ENCODE data around the gene GNG7.
A peak's percentile ranks its signal among the peaks of the same experiment; 100 is the strongest.

GNG7 gene

DNA sequence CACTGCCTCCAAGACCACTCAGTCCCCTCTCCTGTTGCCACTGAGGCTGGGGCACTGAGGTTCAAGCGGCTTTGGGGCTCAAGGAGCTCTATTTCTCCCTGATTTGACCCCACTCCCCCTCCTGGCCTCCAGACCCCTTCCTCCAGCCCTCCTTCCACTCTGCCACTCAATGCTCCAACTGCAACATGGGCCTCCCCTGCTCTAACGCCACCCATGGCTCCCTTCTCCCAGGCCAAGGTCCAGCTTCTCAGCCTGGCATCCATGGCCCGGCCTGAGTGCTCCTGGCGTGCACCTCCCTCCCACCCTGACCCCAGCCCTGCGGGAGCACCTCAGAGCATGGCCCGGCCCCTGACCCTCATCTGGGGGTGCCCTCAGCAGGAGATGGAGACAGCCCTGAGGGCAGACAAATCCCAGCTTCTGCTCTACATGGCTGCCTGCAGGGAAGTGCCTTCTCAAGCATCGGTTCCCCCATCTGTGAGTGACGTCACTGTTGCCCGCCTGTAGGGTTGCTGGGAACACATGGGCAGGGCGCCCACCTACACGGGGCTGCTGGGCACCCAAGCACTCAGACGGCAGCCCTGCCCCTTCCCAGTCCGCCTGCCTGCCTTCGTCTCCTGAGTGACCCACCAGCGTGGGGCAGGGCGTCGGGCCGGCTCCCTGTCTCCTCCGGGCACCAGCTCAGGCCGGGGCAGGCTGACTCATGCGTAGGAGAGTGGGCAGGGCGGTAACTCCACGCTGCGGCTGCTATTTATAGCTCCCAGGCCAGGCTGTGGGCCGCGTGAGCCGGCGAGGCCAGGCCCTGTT lies 20.2 kb upstream of the GNG7 start:
- Histone ChIP-seq H3K4me3 (no peak overlapping the region), H3K9me3 (ENCODE audit: low read depth, low read length) (no peaks in the 10 kb centered on the region), H3K27ac (no peak overlapping the region), H3K36me3 (ENCODE audit: insufficient read depth, low read length) (no peaks in the 10 kb centered on the region), H3K9ac (ENCODE audit: insufficient read length) (no peak overlapping the region)
- DNase-seq (ENCODE audit: low read depth, low spot score) = no peak
- TF ChIP-seq POLR2AphosphoS5 (IDR thresholded peaks at IDR 0.05; ENCODE audit: borderline replicate concordance, low read depth, low read length) (no peak), FOXP2 (optimal IDR thresholded peaks at IDR 0.05; ENCODE audit: control extremely low read depth, extremely low read length, insufficient read depth) (no peak), EZH2 (IDR thresholded peaks at IDR 0.05) (no peak)

DNA sequence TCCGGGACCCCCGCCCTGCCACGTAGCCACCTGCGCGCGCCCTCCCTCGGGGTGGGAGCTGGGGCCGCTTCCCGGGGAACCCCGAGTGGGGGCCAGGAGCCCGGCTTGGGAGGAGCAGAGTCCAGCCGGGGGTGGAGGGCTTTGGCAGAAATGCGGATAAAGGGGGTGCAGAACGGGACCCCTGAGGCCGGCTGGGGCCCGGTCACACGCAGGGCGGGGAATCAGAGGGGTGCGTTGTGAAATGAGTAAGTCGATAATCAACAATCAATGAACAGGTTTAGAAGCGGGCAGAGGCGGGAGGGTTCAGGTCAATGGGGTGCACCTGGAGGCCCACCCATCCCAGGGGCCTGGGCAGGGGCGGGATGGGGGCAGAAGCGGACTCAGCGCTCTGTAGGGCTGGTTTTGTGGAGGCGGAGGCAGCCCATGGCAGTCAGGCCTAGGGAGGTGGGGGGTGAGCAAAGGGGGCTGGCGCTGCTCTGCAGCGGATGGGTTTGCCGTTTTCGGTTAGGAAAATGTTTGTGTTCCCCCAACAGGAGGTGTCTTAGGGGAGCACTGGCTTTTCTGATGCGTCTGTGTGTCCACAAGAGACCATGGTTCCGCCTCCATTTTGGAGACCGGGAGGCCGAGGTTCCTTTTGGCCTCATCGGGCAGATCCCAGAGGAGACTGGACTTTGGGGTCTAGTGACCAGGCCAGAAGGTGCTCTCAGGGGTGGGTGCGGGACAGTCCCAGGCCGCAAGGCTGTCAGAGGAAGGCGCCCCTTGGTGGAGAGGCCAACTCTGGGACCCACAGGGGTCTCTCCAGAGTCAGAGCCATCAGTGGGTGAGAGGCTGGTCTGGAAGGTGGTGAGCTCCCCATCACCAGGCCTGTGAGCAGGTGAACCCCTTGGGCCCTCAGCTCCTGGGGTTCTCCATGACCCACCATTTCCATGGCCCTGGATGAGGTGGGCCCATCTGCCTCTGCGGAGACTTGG lies 19.4 kb upstream of the GNG7 start:
- Histone ChIP-seq H3K4me3 (peak overlapping the region; percentile 74), H3K9ac (ENCODE audit: insufficient read length) (no peak overlapping the region), H3K9me3 (ENCODE audit: low read depth, low read length) (no peaks in the 10 kb centered on the region), H3K27ac (no peak overlapping the region), H3K36me3 (ENCODE audit: insufficient read depth, low read length) (no peaks in the 10 kb centered on the region)
- no peak for DNase-seq (ENCODE audit: low read depth, low spot score)
- TF ChIP-seq EZH2 (IDR thresholded peaks at IDR 0.05) = no peak
- TF ChIP-seq FOXP2 (optimal IDR thresholded peaks at IDR 0.05; ENCODE audit: control extremely low read depth, extremely low read length, insufficient read depth) = no peak
- TF ChIP-seq POLR2AphosphoS5 (IDR thresholded peaks at IDR 0.05; ENCODE audit: borderline replicate concordance, low read depth, low read length) = no peak

DNA sequence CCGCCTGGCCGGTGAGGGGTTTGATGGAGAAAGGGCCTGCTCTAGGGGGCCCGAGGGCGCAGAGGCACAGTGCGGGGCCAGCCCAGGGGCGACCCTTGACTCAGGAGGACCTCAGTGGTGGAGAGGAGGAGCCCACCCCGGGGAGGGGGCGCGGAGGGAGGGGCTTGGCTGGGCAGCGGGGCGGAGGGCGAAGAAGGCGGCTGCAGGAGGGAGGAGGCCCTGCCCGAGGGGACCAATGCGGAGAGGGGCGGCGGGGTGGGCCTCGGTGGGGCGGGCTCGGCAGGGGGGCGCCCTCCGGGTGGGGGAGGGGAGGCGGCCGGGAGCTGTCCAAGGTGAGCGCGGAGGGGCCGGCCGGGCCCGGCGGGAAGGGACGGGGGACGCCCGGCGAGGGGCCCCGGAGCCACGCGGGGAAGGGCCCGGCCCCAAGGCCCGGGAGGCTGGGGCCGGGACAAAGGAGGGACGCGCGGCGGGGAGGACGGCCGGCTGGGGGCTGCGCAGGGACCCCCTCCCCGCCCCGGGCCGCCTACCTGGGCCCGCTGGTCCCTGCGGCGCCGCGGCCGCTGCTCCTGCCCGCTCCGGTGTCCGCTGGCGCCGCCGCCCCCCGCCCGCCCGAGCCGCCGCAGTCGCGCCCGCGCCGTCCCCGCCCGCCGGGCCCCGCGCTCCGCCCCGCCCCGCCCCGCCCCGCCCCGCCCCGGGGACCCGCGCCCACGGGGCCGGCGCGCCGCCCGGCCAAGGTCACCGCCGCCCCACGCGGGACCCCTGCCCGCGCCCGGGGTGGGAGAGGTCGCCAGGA lies 18.5 kb upstream of the GNG7 start, which contains the start of gene DIRAS1:
TSS of gene DIRAS1 (minus strand) at position 596 of the 793 bp plus-strand sequence. CDS start 3,566 bp downstream, outside the sequence.
- TF ChIP-seq FOXP2 (optimal IDR thresholded peaks at IDR 0.05; ENCODE audit: control extremely low read depth, extremely low read length, insufficient read depth) (no peak), EZH2 (IDR thresholded peaks at IDR 0.05) (no peak), POLR2AphosphoS5 (IDR thresholded peaks at IDR 0.05; ENCODE audit: borderline replicate concordance, low read depth, low read length) (no peak)
- Histone ChIP-seq H3K36me3 (ENCODE audit: insufficient read depth, low read length) (no peaks in the 10 kb centered on the region), H3K9ac (ENCODE audit: insufficient read length) (peak within 1 kb of the TSS; percentile 32), H3K9me3 (ENCODE audit: low read depth, low read length) (no peaks in the 10 kb centered on the region), H3K27ac (no peak within 1 kb of the TSS), H3K4me3 (peak within 1 kb of the TSS; percentile 77)
- DNase-seq (ENCODE audit: low read depth, low spot score) = no peak

DNA sequence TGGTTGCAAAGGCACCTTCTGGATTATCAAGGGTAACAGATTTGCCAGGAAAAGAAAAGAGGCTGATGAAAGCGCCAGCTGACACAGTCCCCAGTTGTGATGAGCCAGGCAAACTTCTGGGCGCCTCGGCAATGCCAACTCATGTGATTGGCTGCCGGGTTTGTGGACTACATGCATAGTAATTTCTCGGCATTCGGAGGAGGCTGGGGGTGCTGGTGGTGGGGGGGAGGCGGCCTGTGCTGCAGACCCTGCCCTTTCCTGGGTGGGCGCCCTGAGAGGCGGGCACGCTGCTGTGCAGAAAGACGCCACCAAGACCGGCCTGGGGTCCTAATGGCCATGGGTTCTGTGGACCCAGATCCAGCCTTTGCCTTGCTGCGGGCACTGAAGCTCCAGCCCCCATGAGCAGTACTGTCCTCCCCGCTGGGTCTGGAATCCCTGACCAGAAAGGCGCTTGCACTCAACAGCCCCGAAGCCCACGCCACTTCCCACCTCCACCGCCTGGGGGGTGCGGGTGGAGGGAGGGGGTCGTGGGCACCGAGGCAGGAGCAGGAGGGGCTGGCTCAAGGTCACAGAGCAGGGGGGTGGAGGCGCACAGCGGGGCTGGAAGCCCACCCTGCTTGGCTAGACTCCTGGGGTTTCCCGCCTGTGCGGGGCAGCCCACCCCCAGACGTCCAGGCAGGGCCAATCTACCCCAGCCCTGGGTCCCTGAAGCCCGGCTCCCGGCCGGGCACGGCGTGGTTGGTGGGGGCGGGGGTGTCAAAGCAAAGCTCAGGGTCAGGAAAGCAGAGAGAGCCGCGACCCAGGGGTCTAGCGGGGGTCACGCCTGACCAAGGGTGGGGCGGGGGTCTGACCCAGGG lies 17.7 kb upstream of the GNG7 start:
- DNase-seq (ENCODE audit: low read depth, low spot score) = no peak
- Histone ChIP-seq H3K9ac (ENCODE audit: insufficient read length) (peak overlapping the region; percentile 32), H3K9me3 (ENCODE audit: low read depth, low read length) (no peaks in the 10 kb centered on the region), H3K4me3 (peak overlapping the region; percentile 77), H3K27ac (no peak overlapping the region), H3K36me3 (ENCODE audit: insufficient read depth, low read length) (no peaks in the 10 kb centered on the region)
- no peak for TF ChIP-seq EZH2 (IDR thresholded peaks at IDR 0.05)
- TF ChIP-seq FOXP2 (optimal IDR thresholded peaks at IDR 0.05; ENCODE audit: control extremely low read depth, extremely low read length, insufficient read depth) = no peak
- no peak for TF ChIP-seq POLR2AphosphoS5 (IDR thresholded peaks at IDR 0.05; ENCODE audit: borderline replicate concordance, low read depth, low read length)

DNA sequence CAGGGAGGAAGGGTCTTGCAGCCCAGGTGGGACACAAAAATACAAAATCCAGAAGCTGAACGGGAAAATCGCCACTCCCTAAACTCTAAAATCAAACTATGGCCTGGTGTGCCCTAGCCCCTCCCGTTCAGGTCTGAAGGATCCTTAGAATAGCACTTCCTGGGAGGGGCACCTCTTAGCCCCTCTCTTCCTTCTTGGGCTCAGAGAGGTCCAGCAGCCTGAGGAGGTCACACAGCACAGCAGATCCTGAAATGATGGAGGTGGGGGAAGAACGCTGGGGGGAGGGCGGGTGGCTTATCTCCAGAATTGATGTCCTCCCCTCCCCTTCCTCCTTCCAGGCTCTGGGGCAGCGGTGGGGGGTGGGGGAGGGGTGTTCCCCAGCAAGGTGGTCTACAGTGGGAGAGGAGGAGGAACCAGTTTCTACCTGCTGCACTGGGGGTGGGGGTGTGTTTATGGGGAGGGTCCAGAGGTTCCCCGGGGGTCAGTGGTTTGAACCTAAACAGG lies 16.8 kb upstream of the GNG7 start:
- H3K36me3 ChIP-seq (ENCODE audit: insufficient read depth, low read length) = no peaks in the 10 kb centered on the region
- TF ChIP-seq FOXP2 (optimal IDR thresholded peaks at IDR 0.05; ENCODE audit: control extremely low read depth, extremely low read length, insufficient read depth) (no peak), POLR2AphosphoS5 (IDR thresholded peaks at IDR 0.05; ENCODE audit: borderline replicate concordance, low read depth, low read length) (no peak), EZH2 (IDR thresholded peaks at IDR 0.05) (no peak)
- no peak overlapping the region for H3K27ac ChIP-seq
- H3K9me3 ChIP-seq (ENCODE audit: low read depth, low read length) = no peaks in the 10 kb centered on the region
- no peak for DNase-seq (ENCODE audit: low read depth, low spot score)
- no peak overlapping the region for H3K4me3 ChIP-seq
- H3K9ac ChIP-seq (ENCODE audit: insufficient read length) = no peak overlapping the region

DNA sequence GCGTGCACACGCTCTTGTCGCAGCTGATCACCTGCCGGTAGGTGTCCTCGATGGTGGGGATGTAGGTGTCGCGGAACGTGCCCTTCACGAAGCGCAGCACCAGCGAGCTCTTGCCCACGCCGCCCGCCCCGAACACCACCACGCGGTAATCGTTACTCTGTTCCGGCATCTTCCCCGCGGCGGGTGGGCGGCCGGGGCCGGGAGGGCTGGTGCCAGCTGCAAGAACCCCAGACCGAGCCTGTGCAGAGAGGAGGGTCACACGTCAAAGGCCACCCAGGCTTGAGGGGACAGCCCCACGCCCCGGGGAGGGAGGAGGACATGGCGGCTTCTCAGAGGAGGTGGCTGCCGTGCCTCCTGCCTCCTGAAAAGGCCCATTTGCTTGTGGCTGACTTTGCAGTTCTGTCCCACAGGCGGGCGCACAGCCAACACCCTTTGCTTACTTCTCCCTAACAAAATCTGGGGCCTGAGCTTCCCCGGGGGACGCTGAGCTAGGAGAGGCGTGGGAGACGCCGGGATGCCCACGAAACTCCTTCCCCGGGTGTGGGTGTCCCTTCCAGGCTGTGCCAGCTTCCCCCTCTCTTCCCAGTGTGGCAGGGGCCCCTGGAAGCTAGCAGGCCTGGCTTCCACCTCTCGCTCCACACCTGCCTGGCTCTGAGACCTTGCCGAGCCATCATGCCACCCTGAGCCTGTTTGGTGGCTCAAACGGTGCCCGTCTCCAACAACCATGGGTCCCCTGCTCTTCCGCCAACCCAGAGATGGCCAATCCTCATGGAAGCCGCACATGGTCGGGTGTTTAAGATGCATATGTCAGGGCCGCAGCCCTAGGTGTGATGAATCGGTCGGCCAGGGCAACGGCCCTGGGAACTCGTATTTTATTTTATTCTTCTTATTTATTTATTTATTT lies 15.4 kb upstream of the GNG7 start:
- no peak for TF ChIP-seq FOXP2 (optimal IDR thresholded peaks at IDR 0.05; ENCODE audit: control extremely low read depth, extremely low read length, insufficient read depth)
- no peak for TF ChIP-seq EZH2 (IDR thresholded peaks at IDR 0.05)
- TF ChIP-seq POLR2AphosphoS5 (IDR thresholded peaks at IDR 0.05; ENCODE audit: borderline replicate concordance, low read depth, low read length) = no peak

More for the DNA sequence above, 15.4 kb upstream of the GNG7 start:
- Histone ChIP-seq H3K27ac (no peak overlapping the region), H3K4me3 (no peak overlapping the region), H3K36me3 (ENCODE audit: insufficient read depth, low read length) (no peaks in the 10 kb centered on the region), H3K9me3 (ENCODE audit: low read depth, low read length) (no peaks in the 10 kb centered on the region), H3K9ac (ENCODE audit: insufficient read length) (no peak overlapping the region)
- no peak for DNase-seq (ENCODE audit: low read depth, low spot score)
